GM19324 (cell line): ENCODE results near the gene FPR2.
"Not testable (repeated sequence)": the region's sequence is repeated elsewhere in the genome, so short reads cannot be mapped to it uniquely, and the experiment has no call there.

Experiments used
- ATAC-seq: cut with Tn5 transposase; IDR thresholded peaks from one replicate; pipeline ENCODE4 v1.9.1; 2021; ENCODE audit warnings: mild to moderate bottlenecking, moderate library complexity; ENCODE audit not compliant: unreplicated experiment, low FRiP score

FPR2 gene

GRCh38 chr19:51738523-51738922 lies 22.5 kb upstream of the FPR2 start:
- not testable (repeated sequence) for ATAC-seq

GRCh38 chr19:51739466-51740213 lies 21.3 kb upstream of the FPR2 start:
- ATAC-seq = no peak

GRCh38 chr19:51740356-51740755 lies 20.6 kb upstream of the FPR2 start:
- no peak for ATAC-seq

- ATAC-seq = no peak
Observed at GRCh38 chr19:51742789-51743188, 18.2 kb upstream of the FPR2 start.

GRCh38 chr19:51743405-51743804 lies 17.6 kb upstream of the FPR2 start:
- ATAC-seq = no peak

GRCh38 chr19:51746731-51747130 lies 14.2 kb upstream of the FPR2 start:
- ATAC-seq = no peak

GRCh38 chr19:51749979-51750378 lies 11.0 kb upstream of the FPR2 start:
- no peak for ATAC-seq

GRCh38 chr19:51750400-51751094 lies 10.4 kb upstream of the FPR2 start:
- no peak for ATAC-seq

GRCh38 chr19:51751655-51752054 lies 9.3 kb upstream of the FPR2 start, which contains the start of gene FPR1:
TSS of gene FPR1 (minus strand) at chr19:51751878. CDS start at chr19:51746994, 4,884 bp downstream.
- no peak for ATAC-seq

GRCh38 chr19:51754109-51754508 lies 6.9 kb upstream of the FPR2 start:
- no peak for ATAC-seq

GRCh38 chr19:51754770-51755169 lies 6.2 kb upstream of the FPR2 start:
- ATAC-seq = no peak

GRCh38 chr19:51755571-51755970 lies 5.4 kb upstream of the FPR2 start:
- no peak for ATAC-seq

GRCh38 chr19:51761696-51762095 lies 716 bp downstream of the FPR2 start:
- no peak for ATAC-seq

- ATAC-seq = no peak
Observed at GRCh38 chr19:51765086-51765485, 4.1 kb downstream of the FPR2 start.

- ATAC-seq = no peak
Observed at GRCh38 chr19:51766461-51766860, 5.5 kb downstream of the FPR2 start.

GRCh38 chr19:51771376-51772130 lies 10.6 kb downstream of the FPR2 start:
- ATAC-seq = no peak

- ATAC-seq = no peak
Observed at GRCh38 chr19:51772977-51773376, 12.0 kb downstream of the FPR2 start.

GRCh38 chr19:51776561-51776960 lies 15.6 kb downstream of the FPR2 start:
- ATAC-seq = not testable (repeated sequence)

GRCh38 chr19:51777570-51778462 lies 16.8 kb downstream of the FPR2 start:
- ATAC-seq = no peak

GRCh38 chr19:51779181-51779580 lies 18.2 kb downstream of the FPR2 start:
- ATAC-seq = no peak
